HG03575 (cell line): ENCODE data around the gene ZNF470.

ENCODE experiments used
- ATAC-seq: cut with Tn5 transposase; IDR thresholded peaks from one replicate; pipeline ENCODE4 v1.9.1; 2021; ENCODE audit not compliant: unreplicated experiment, insufficient number of reproducible peaks, low FRiP score; ENCODE audit errors: extremely low read depth

The ZNF470 gene

GRCh38 chr19:56601375-56601774 lies 34.1 kb downstream of the ZNF470 start:
- no peak for ATAC-seq

GRCh38 chr19:56603829-56604228 lies 36.6 kb downstream of the ZNF470 start:
- no peak for ATAC-seq

- ATAC-seq = no peak
These were observed 41.2 kb downstream of the ZNF470 start for GRCh38 chr19:56608274-56608964.

DNA sequence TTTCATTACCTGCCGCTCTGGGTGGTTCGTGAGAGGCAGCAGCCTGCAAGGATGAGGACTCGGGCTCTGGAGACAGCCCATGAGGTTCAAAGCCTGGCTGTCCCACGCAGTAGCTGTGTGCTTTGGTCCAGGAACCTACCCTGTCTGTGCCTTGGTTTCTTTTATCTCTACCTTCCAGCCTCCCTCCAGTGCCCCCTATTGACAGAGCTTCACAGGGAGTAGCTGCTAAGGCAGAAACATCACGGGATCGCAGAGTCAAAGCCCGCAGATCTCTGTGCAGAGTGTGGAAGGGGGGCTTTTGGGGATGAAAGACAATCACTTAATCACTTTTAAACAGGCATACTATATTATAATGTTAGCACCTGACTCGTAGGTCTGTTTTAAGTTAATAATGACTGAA lies 44.0 kb downstream of the ZNF470 start:
- no peak for ATAC-seq

DNA sequence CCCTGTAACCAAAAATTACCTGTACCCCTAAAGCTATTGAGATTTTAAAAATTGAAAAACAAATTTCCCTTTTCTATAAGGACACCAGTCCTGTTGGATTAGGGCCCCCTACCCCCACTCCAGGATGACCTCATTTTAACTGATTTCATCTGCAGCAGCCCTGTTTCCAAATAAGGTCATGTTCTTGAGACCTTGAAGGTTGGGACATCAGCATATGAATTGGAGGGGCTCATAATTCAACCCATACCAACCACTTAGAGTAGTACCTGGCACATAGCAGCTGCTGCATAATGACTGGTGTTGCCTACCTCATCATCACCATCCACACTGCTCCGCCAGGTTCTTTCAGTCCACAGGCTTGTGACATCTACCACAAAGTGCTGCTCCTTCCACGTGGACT lies 45.5 kb downstream of the ZNF470 start:
- ATAC-seq = no peak

DNA sequence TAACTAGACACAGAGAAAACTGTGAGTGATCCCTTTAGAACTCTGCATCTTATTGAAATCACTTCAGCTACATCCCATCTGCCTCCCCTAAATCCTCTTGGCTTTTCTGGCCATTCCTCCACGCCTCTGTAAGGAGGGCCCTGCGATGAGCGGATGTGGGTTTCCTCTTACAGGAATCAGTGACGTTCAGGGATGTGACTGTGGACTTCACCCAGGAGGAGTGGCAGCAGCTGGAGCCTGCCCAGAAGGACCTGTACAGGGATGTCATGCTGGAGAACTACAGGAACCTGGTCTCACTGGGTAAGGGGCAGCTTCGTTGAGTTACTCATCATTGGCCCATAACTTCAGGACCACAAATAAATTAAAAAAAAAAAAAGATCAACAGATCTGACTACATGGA lies 46.4 kb downstream of the ZNF470 start:
- ATAC-seq = no peak

DNA sequence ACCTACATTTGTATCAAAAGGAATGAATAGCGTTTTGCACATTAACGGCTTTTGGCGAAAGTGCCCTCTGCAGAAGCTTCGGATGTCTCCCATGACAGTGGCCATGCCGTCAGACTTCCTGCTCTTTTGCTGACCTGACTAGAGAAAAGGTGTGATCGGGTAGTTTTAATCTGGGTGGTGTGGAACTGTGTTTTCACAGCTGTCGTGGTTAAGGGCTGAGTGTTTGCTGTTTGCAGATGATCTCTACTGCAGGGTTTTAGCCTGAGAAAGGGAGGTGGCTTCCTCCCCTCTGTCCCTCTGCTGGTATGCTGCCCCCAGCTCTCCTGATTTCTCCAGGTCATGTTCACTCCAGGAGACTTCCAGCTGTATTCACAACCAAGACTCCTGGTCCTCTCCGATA lies 50.3 kb downstream of the ZNF470 start:
- ATAC-seq = no peak

GRCh38 chr19:56619121-56619520 lies 51.9 kb downstream of the ZNF470 start:
- ATAC-seq = no peak

DNA sequence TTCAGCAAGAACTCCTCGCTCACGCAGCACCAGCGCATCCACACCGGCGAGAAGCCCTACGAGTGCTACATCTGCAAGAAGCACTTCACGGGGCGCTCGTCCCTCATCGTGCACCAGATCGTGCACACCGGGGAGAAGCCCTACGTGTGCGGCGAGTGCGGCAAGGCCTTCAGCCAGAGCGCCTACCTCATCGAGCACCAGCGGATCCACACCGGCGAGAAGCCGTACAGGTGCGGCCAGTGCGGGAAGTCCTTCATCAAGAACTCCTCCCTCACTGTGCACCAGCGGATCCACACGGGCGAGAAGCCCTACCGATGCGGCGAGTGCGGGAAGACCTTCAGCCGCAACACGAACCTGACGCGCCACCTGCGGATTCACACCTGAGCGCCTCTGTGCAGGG lies 55.1 kb downstream of the ZNF470 start:
- no peak for ATAC-seq

GRCh38 chr19:56623006-56623405 lies 55.7 kb downstream of the ZNF470 start:
- ATAC-seq = no peak

DNA sequence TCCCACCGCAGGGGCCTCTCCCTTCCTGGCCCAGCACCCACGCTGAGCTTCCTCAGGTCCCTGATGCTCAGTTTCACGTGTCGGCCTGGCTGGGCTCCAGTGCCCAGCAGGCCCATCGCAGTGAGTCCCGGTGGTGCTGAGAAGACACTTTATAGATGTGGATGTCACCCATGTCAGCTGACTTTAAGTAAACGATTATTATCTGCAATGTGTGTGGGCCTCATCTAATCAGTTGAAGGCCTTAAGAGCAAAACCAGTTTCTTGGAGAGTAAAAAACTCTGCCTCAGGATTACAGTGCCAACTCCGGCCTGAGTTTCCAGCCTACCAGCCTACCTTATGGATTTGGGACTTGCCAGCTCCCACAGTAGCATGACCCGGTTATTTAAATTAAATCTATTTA lies 58.4 kb downstream of the ZNF470 start:
- ATAC-seq = no peak

GRCh38 chr19:56633021-56633420 lies 65.8 kb downstream of the ZNF470 start:
- ATAC-seq = no peak

- no peak for ATAC-seq
These were observed 70.8 kb downstream of the ZNF470 start for GRCh38 chr19:56637976-56638555.
